GM23248 (cell line): ENCODE measurements around the gene BLACAT1.
"Not testable (repeated sequence)": the region's sequence is repeated elsewhere in the genome, so short reads cannot be mapped to it uniquely, and the experiment has no call there.

Experiments
- EZH2 ChIP-seq: fragments of 200-600 bp; sonication (generic); IDR thresholded peaks from 2 replicates; pipeline ENCODE4 v1.6.1; 2018; ENCODE audit warnings: antibody characterized with exemption, mild to moderate bottlenecking; ENCODE audit not compliant: insufficient read depth, poor library complexity, severe bottlenecking
- EZH2phosphoT487 ChIP-seq: fragments of 200-600 bp; sonication (generic); IDR thresholded peaks from 2 replicates; pipeline ENCODE4 v1.6.1; 2018; ENCODE audit warnings: antibody characterized with exemption, moderate library complexity, mild to moderate bottlenecking, low read depth; ENCODE audit not compliant: insufficient read depth

DNA sequence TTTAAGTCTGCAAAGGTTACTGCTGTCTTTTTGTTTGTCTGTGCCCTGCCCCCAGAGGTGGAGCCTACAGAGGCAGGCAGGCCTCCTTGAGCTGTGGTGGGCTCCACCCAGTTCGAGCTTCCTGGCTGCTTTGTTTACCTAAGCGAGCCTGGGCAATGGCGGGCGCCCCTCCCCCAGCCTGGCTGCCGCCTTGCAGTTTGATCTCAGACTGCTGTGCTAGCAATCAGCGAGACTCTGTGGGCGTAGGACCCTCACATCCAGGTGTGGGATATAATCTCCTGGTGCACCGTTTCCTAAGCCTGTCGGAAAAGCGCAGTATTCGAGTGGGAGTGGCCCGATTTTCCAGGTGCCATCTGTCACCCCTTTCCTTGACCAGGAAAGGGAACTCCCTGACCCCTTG lies 49.6 kb downstream of the BLACAT1 start:
- TF ChIP-seq EZH2, EZH2phosphoT487: not testable (repeated sequence)
